Kidney epithelial cell (primary cell): ENCODE measurements around the gene PDHA1. TPM values are rescaled to one million over a fixed set of nuclear protein-coding genes. Genes with fewer than 3 reads are reported as not detected.

Source experiments
- DNase-seq: peaks from one replicate; pipeline ENCODE4 v3.0.0-alpha.2; 2010; ENCODE audit warnings: low read depth
- H3K27me3 ChIP-seq: 2 replicates; pipeline ENCODE4 v1.6.0; 2011; ENCODE audit warnings: low read length; ENCODE audit not compliant: control insufficient read depth, insufficient read depth
- H3K36me3 ChIP-seq: 2 replicates; pipeline ENCODE4 v1.5.1; 2011; ENCODE audit warnings: low read length; ENCODE audit not compliant: control insufficient read depth, insufficient read depth
- H3K4me3 ChIP-seq: 2 replicates; pipeline ENCODE4 v1.5.1; 2011; ENCODE audit warnings: low read depth, mild to moderate bottlenecking, control low read depth, low read length
- CTCF ChIP-seq: IDR thresholded peaks from 2 replicates; pipeline ENCODE4 v1.5.1; 2011; ENCODE audit warnings: mild to moderate bottlenecking, moderate library complexity, low read length, control low read depth, inconsistent platforms; ENCODE audit not compliant: insufficient read depth, poor library complexity, severe bottlenecking
- total RNA-seq: library from RNA; depleted of rRNA; stranded (reverse); fragments of >200 nt; gene quantifications from 2 replicates; pipeline ENCODE4 v1.2.3, GENCODE V29; 2015

Gene PDHA1
- total RNA-seq, 1 donor from 2014 or later = 74.7 TPM

- no peak for TF ChIP-seq CTCF
- H3K27me3 ChIP-seq = no peaks in the 10 kb centered on the region
These were observed 37.6 kb downstream of the PDHA1 start for GRCh38 chrX:19381326-19381725.

GRCh38 chrX:19382555-19383145, 38.9 kb downstream of the PDHA1 start:
- TF ChIP-seq CTCF = peak; percentile 73
- Histone ChIP-seq H3K4me3 (no peak overlapping the region), H3K36me3 (no peaks in the 10 kb centered on the region), H3K27me3 (no peaks in the 10 kb centered on the region)
- no peak for DNase-seq

More at GRCh38 chrX:19381326-19381725, 37.6 kb downstream of the PDHA1 start:
- DNase-seq = no peak
- H3K36me3 ChIP-seq = no peaks in the 10 kb centered on the region
- no peak overlapping the region for H3K4me3 ChIP-seq

DNA sequence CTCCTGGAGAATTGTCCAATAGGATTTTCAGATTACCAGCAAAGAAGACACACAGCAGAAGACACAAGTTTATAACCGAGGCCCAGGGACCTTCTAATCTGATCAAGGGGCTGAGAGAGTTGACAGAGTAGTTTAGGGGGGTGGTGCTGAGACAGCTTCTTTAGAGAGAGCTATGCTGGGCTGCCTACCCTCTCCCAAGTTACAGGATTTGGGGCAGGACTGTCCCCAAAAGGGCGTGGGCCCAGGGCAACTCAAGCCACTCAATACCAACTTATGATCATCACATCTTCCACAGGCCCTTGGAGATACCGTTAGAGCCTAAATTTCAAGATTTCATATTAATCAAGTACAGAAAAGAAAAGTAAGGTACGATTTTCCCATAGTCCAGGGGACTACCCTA, 43.0 kb downstream of the PDHA1 start:
- no peaks in the 10 kb centered on the region for H3K27me3 ChIP-seq
- no peak overlapping the region for H3K4me3 ChIP-seq
- no peaks in the 10 kb centered on the region for H3K36me3 ChIP-seq
- DNase-seq = no peak
- TF ChIP-seq CTCF = no peak

DNA sequence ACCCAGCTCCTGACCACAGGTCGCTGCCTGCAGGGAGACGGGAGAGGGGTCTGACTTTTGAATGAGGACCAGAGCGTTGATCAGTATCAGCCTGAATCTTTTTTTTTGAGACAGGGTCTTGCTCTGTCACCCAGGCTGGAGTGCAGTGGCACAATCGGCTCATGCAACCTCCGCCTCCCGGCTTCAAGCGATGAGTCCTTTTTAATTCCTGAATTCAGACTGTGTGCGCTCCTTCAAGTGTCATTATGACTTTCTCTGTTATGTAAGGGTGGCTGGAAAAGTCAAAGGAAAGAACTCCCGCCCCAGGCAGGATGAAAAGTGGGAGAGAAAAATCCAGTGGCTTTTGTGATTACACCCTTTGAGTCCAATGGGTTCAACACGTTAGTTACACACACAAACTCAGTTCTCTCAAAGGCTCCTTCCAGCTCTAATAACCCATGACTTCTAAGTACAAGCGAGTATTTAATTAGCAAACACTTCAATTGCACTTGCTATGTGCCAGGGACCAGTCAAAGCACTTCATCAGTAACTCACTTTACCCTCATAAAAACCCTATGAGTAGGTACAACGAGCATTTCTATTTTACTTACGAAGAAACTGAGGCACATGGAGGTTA, 44.4 kb downstream of the PDHA1 start:
- no peak for DNase-seq
- Histone ChIP-seq H3K4me3 (no peak overlapping the region), H3K27me3 (no peaks in the 10 kb centered on the region), H3K36me3 (no peaks in the 10 kb centered on the region)
- TF ChIP-seq CTCF = no peak

DNA sequence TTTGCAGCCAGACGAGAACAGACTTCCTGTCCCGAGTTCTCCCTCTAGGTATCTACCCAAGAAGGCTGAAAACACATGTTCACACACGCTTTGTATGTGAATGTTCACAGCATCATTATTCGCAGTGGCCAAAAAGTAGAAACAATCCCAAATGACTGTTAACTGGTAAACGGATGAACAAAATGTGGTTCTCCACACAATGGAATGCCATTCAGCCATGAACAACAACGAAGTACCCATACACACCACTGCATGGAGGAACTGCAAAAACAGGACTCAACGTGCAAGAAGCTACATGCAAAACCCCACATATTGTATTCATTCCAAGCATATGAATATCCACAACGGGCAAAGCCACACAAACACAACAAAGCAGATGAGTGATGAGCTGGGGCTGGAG, 45.0 kb downstream of the PDHA1 start:
- H3K36me3 ChIP-seq = no peaks in the 10 kb centered on the region
- no peak for TF ChIP-seq CTCF
- H3K4me3 ChIP-seq = no peak overlapping the region
- H3K27me3 ChIP-seq = no peaks in the 10 kb centered on the region
- DNase-seq = no peak

- TF ChIP-seq CTCF = no peak
- Histone ChIP-seq H3K36me3 (no peaks in the 10 kb centered on the region), H3K4me3 (no peak overlapping the region), H3K27me3 (no peaks in the 10 kb centered on the region)
- no peak for DNase-seq
These were observed 45.6 kb downstream of the PDHA1 start for GRCh38 chrX:19389227-19389845.
